Neural crest cell (in vitro differentiated cells): ENCODE data around the gene SLC26A5. TPM values are rescaled to one million over a fixed set of nuclear protein-coding genes. Genes with fewer than 3 reads are reported as not detected.
"Not testable (repeated sequence)": the region's sequence is repeated elsewhere in the genome, so short reads cannot be mapped to it uniquely, and the experiment has no call there.

ENCODE experiments used
- DNase-seq: peaks from one replicate; pipeline ENCODE4 v3.0.0; 2021; ENCODE audit warnings: low read depth, mixed read lengths, low spot score
- H3K27ac Mint-ChIP-seq: one replicate; pipeline ENCODE4 v1.8.0; 2021; ENCODE audit warnings: mild to moderate bottlenecking, mixed read lengths; ENCODE audit not compliant: unreplicated experiment
- H3K27me3 Mint-ChIP-seq: 2 replicates; pipeline ENCODE4 v1.8.0; 2021; ENCODE audit warnings: low read depth, mild to moderate bottlenecking, mixed read lengths
- H3K36me3 Mint-ChIP-seq: 2 replicates; pipeline ENCODE4 v1.8.0; 2021; ENCODE audit warnings: low read depth, mild to moderate bottlenecking, mixed read lengths
- H3K4me1 Mint-ChIP-seq: 2 replicates; pipeline ENCODE4 v1.8.0; 2021; ENCODE audit warnings: mixed read lengths
- H3K4me3 Mint-ChIP-seq: one replicate; pipeline ENCODE4 v1.8.0; 2021; ENCODE audit warnings: mild to moderate bottlenecking, mixed read lengths
- H3K9me3 Mint-ChIP-seq: 2 replicates; pipeline ENCODE4 v1.8.0; 2021; ENCODE audit warnings: mixed read lengths
- long read RNA-seq: library from polyadenylated mRNA; unstranded; transcript quantifications from one replicate; pipeline ENCODE4 v2.0.0, GENCODE V29; 2020
- total RNA-seq: library from RNA; stranded (reverse); gene quantifications from 2 replicates; pipeline ENCODE4 v1.2.1, GENCODE V29; 2021
- TF ChIP-seq, protein P1 (sequence below): fragments of 200-600 bp; sonication (generic); conservative IDR thresholded peaks from 2 replicates; pipeline ENCODE4 v1.5.0; 2021; ENCODE audit warnings: antibody characterized with exemption, mild to moderate bottlenecking

The SLC26A5 gene, protein sequence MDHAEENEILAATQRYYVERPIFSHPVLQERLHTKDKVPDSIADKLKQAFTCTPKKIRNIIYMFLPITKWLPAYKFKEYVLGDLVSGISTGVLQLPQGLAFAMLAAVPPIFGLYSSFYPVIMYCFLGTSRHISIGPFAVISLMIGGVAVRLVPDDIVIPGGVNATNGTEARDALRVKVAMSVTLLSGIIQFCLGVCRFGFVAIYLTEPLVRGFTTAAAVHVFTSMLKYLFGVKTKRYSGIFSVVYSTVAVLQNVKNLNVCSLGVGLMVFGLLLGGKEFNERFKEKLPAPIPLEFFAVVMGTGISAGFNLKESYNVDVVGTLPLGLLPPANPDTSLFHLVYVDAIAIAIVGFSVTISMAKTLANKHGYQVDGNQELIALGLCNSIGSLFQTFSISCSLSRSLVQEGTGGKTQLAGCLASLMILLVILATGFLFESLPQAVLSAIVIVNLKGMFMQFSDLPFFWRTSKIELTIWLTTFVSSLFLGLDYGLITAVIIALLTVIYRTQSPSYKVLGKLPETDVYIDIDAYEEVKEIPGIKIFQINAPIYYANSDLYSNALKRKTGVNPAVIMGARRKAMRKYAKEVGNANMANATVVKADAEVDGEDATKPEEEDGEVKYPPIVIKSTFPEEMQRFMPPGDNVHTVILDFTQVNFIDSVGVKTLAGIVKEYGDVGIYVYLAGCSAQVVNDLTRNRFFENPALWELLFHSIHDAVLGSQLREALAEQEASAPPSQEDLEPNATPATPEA
- not detected in 2 replicates for total RNA-seq
- long read RNA-seq: 0 reads

GRCh38 chr7:103446049-103446520 is at the start of gene SLC26A5:
Gene SLC26A5 (minus strand): TSS chr7:103446207. CDS start chr7:103421514, 24,693 bp downstream.
- Mint-ChIP-seq H3K27me3 (peaks cover 98% of the 10 kb centered on the region), H3K4me3 (peak within 1 kb of the TSS; percentile 50), H3K36me3 (no peaks in the 10 kb centered on the region), H3K27ac (no peak within 1 kb of the TSS), H3K4me1 (peaks cover 4% of the 10 kb centered on the region), H3K9me3 (no peaks in the 10 kb centered on the region)
- TF ChIP-seq, protein P1, sequence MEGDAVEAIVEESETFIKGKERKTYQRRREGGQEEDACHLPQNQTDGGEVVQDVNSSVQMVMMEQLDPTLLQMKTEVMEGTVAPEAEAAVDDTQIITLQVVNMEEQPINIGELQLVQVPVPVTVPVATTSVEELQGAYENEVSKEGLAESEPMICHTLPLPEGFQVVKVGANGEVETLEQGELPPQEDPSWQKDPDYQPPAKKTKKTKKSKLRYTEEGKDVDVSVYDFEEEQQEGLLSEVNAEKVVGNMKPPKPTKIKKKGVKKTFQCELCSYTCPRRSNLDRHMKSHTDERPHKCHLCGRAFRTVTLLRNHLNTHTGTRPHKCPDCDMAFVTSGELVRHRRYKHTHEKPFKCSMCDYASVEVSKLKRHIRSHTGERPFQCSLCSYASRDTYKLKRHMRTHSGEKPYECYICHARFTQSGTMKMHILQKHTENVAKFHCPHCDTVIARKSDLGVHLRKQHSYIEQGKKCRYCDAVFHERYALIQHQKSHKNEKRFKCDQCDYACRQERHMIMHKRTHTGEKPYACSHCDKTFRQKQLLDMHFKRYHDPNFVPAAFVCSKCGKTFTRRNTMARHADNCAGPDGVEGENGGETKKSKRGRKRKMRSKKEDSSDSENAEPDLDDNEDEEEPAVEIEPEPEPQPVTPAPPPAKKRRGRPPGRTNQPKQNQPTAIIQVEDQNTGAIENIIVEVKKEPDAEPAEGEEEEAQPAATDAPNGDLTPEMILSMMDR: no peak
- peak; percentile 2 for DNase-seq

- H3K27me3 Mint-ChIP-seq: peaks cover 80% of the 10 kb centered on the region
- H3K27ac Mint-ChIP-seq: no peak overlapping the region
- H3K4me3 Mint-ChIP-seq: no peak overlapping the region
- no peaks in the 10 kb centered on the region for H3K9me3 Mint-ChIP-seq
- H3K4me1 Mint-ChIP-seq: no peaks in the 10 kb centered on the region
- no peaks in the 10 kb centered on the region for H3K36me3 Mint-ChIP-seq
- TF ChIP-seq, protein P1: no peak
- DNase-seq: no peak
Observed at GRCh38 chr7:103487419-103487818, 41.4 kb upstream of the SLC26A5 start.

GRCh38 chr7:103486873-103487272 is 40.9 kb upstream of the SLC26A5 start:
- DNase-seq, H3K4me1 Mint-ChIP-seq, H3K4me3 Mint-ChIP-seq, H3K36me3 Mint-ChIP-seq, H3K27ac Mint-ChIP-seq, H3K9me3 Mint-ChIP-seq: not testable (repeated sequence)
- H3K27me3 Mint-ChIP-seq: peaks cover 85% of the 10 kb centered on the region

DNA sequence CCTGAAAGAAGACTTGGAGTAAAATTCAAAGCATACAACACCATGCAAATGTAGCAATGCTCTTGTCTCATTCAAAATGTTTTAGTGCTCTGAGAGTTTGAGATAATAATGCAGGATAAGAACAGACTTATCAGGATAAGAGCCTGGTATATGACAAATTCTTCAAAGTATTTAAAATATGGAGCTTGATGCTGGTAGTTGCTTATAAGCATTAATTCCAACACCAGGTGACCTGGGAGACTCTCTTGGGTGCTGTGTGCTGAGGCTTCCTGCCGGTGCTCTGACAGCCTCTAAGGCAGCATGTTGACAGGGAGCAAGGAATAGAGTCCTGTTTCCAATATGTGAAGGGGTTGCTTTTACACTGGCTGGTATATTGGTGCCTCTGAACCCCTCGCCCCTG is 34.8 kb upstream of the SLC26A5 start:
- peaks cover 92% of the 10 kb centered on the region for H3K27me3 Mint-ChIP-seq
- no peaks in the 10 kb centered on the region for H3K4me1 Mint-ChIP-seq
- no peak overlapping the region for H3K4me3 Mint-ChIP-seq
- TF ChIP-seq, protein P1: no peak
- DNase-seq: no peak
- H3K9me3 Mint-ChIP-seq: no peaks in the 10 kb centered on the region
- no peak overlapping the region for H3K27ac Mint-ChIP-seq
- H3K36me3 Mint-ChIP-seq: no peaks in the 10 kb centered on the region

GRCh38 chr7:103474956-103475355 is 28.9 kb upstream of the SLC26A5 start:
- Mint-ChIP-seq H3K4me1 (peaks cover 9% of the 10 kb centered on the region), H3K4me3 (no peak overlapping the region), H3K27me3 (peaks cover 79% of the 10 kb centered on the region), H3K9me3 (no peaks in the 10 kb centered on the region), H3K36me3 (no peaks in the 10 kb centered on the region), H3K27ac (no peak overlapping the region)
- TF ChIP-seq, protein P1: no peak
- no peak for DNase-seq
